Esophagus muscularis mucosa (tissue), 4 donors: Measurements from ENCODE around the gene GRK1. TPM values are rescaled to one million over a fixed set of nuclear protein-coding genes. Genes with fewer than 3 reads are reported as not detected.

Experiments
- DNase-seq: peaks from one replicate; pipeline ENCODE4 v3.0.0-alpha.2; 2017; ENCODE audit errors: extremely low spot score
- H3K27ac ChIP-seq, 4 donors: fragments of 200-600 bp; sonication (generic); replicated peaks in 1 of 4; 1 replicate in 3 of 4; 2 replicates in 1 of 4; pipeline ENCODE4 v1.5.1; 2016 to 2019; ENCODE audit warnings: mild to moderate bottlenecking in 1 of 4
- H3K27me3 ChIP-seq, 4 donors: fragments of 200-600 bp; sonication (generic); one replicate each; pipeline versions ENCODE4 v1.5.1 to v1.6.0; 2016 to 2019
- H3K36me3 ChIP-seq, 4 donors: fragments of 200-600 bp; sonication (generic); one replicate each; pipeline ENCODE4 v1.5.1; 2016 to 2019
- H3K4me1 ChIP-seq, 4 donors: fragments of 200-600 bp; sonication (generic); one replicate each; pipeline ENCODE4 v1.5.1; 2016 to 2019
- H3K4me3 ChIP-seq, 4 donors: fragments of 200-600 bp; sonication (generic); 1 replicate in 2 of 4; 2 replicates in 2 of 4; pipeline ENCODE4 v1.5.1; 2016 to 2019; ENCODE audit warnings: mild to moderate bottlenecking in 4 of 4, moderate library complexity in 1 of 4
- H3K9me3 ChIP-seq, 4 donors: fragments of 200-600 bp; sonication (generic); 1 replicate in 3 of 4; 2 replicates in 1 of 4; pipeline ENCODE4 v1.5.1; 2016 to 2019
- CTCF ChIP-seq, 3 experiments: fragments of 200-600 bp in 2 of 3; fragments of 450-650 bp in 1 of 3; sonication (generic) in 2 of 3; IDR thresholded peaks; one replicate each; pipeline ENCODE4 v1.5.1; 2017 to 2019; ENCODE audit warnings: antibody characterized with exemption in 3 of 3, mild to moderate bottlenecking in 2 of 3, moderate library complexity in 1 of 3
- EP300 ChIP-seq: sonication (generic); formaldehyde crosslinking; IDR thresholded peaks from one replicate; pipeline ENCODE4 v1.6.1; 2017; ENCODE audit warnings: antibody characterized with exemption
- POLR2A ChIP-seq: fragments of 450-650 bp; IDR thresholded peaks from one replicate; pipeline ENCODE4 v1.6.1; 2017; ENCODE audit warnings: antibody characterized with exemption, moderate library complexity, mild to moderate bottlenecking, low read depth
- POLR2AphosphoS5 ChIP-seq, 2 donors: sonication (generic); formaldehyde crosslinking; IDR thresholded peaks; one replicate each; pipeline ENCODE4 v1.6.1; 2017; ENCODE audit warnings: antibody characterized with exemption in 2 of 2
- WGBS: methylation state at CpG from one replicate; pipeline ENCODE4 v1.1.5; 2018; 5-methylcytosine and 5-hydroxymethylcytosine counted together
- intact Hi-C: fragments of 100-400 bp; cut with DNase I; formaldehyde crosslinking; loops from one replicate; pipeline ENCODE4 v1.15.1; 2023
- total RNA-seq, 4 donors: library from RNA; depleted of rRNA; stranded (reverse); fragments of >200 nt; gene quantifications; one replicate each; pipeline versions ENCODE4 v1.1.0 to v1.2.1, GENCODE V29; 2016

The GRK1 gene
- total RNA-seq, 4 donors from 2014 or later: under 0.01 TPM; not detected in 3

DNA sequence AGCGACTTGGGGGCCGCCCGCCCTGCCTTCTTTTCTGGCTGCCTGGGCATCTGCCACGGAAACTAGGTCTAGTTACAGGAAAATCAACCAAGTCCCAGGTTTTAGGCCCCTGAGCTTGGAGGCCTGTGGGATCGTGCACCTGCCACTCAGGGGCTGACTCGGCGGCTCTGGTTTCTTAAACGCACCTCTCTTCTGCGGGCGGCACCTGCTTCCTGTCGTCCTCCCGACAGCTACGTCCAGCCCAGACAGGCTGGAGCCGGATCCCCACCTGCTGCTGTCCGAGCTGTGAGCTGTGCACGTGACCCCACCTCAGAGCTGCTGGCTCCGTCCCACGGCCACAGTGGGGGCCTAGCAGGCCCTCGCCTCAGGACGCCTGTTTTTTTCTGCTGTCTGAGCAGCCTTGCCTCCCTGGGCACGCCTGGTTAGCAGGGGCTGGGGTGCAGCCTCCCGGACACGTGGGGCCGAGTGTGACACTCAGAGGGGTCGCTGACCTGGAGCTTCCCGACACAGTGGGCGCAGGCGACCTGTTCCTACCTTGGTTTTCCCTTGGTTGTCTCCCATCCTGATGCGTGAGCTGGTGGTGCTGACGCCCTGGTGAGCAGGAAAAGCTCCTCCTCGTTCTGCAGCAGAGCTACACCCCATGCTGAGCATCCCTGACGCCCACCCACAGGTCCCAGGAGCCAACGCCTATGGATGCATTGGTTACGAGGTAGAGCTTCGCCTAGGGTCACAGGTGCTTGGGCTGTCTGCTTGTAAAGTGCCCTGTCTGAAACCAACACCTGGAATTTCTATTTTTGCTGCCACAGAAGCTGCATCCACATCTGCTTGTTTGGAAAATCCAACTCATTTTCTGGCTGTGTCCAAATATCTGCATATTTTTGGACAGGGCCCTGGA, 109.5 kb downstream of the GRK1 start:
- Histone ChIP-seq H3K4me1 (no peaks in the 10 kb centered on the region), H3K4me3 (no peak overlapping the region), H3K9me3 (no peaks in the 10 kb centered on the region), H3K27ac (no peak overlapping the region), H3K27me3 (peaks cover 0 to 29% (median 8%) of the 10 kb centered on the region in 4 donors), H3K36me3 (no peaks in the 10 kb centered on the region)
- no peak for DNase-seq
- intact Hi-C loops: no loop called here
- WGBS: 68% methylated on average over 34 of the region's 35 CpGs
- no peak for TF ChIP-seq CTCF (IDR thresholded peaks at IDR 0.05)
- TF ChIP-seq EP300: no peak
- TF ChIP-seq POLR2AphosphoS5 (IDR thresholded peaks at IDR 0.05): no peak
- TF ChIP-seq POLR2A: no peak

GRCh38 chr13:113777311-113778260, 110.6 kb downstream of the GRK1 start:
- intact Hi-C loops: no loop called here
- no peaks in the 10 kb centered on the region for H3K4me1 ChIP-seq
- H3K4me3 ChIP-seq: no peak overlapping the region
- H3K27ac ChIP-seq: no peak overlapping the region
- H3K27me3 ChIP-seq: peaks cover 0 to 29% (median 8%) of the 10 kb centered on the region in 4 donors
- TF ChIP-seq POLR2A (no peak), CTCF (IDR thresholded peaks at IDR 0.05) (no peak), EP300 (no peak), POLR2AphosphoS5 (IDR thresholded peaks at IDR 0.05) (no peak)
- no peaks in the 10 kb centered on the region for H3K9me3 ChIP-seq
- 68% methylated on average over 14 of the region's 29 CpGs for WGBS
- H3K36me3 ChIP-seq: no peaks in the 10 kb centered on the region
- DNase-seq: no peak

- H3K9me3 ChIP-seq: no peaks in the 10 kb centered on the region
Observed at GRCh38 chr13:113781571-113781970, 114.6 kb downstream of the GRK1 start.

GRCh38 chr13:113782472-113782871, 115.5 kb downstream of the GRK1 start:
- H3K4me1 ChIP-seq: no peaks in the 10 kb centered on the region
- peaks cover 0 to 7% (median 0%) of the 10 kb centered on the region in 4 donors for H3K27me3 ChIP-seq
- H3K4me3 ChIP-seq: no peak overlapping the region
- no peak for TF ChIP-seq EP300
- DNase-seq: no peak
- intact Hi-C loops: no loop called here
- no peaks in the 10 kb centered on the region for H3K9me3 ChIP-seq
- WGBS: 84% methylated on average over 11 of the region's 14 CpGs
- H3K36me3 ChIP-seq: no peaks in the 10 kb centered on the region
- H3K27ac ChIP-seq: no peak overlapping the region

More at GRCh38 chr13:113781571-113781970, 114.6 kb downstream of the GRK1 start:
- Histone ChIP-seq H3K4me1 (no peaks in the 10 kb centered on the region), H3K36me3 (no peaks in the 10 kb centered on the region), H3K27ac (no peak overlapping the region), H3K4me3 (no peak overlapping the region), H3K27me3 (peaks cover 0 to 14% (median 4%) of the 10 kb centered on the region in 4 donors)
- intact Hi-C loops: no loop called here
- no peak for TF ChIP-seq POLR2A
- no peak for TF ChIP-seq CTCF (IDR thresholded peaks at IDR 0.05)
- no peak for TF ChIP-seq EP300
- TF ChIP-seq POLR2AphosphoS5 (IDR thresholded peaks at IDR 0.05): no peak
- WGBS: 81% methylated on average over 2 of the region's 2 CpGs
- DNase-seq: no peak
